Glomerular visceral epithelial cell (primary cell): ENCODE results near the gene DSN1.

Experiments used
- DNase-seq: peaks from one replicate; pipeline ENCODE4 v3.0.0-alpha.2; 2016; ENCODE audit errors: extremely low spot score

The DSN1 gene

DNA sequence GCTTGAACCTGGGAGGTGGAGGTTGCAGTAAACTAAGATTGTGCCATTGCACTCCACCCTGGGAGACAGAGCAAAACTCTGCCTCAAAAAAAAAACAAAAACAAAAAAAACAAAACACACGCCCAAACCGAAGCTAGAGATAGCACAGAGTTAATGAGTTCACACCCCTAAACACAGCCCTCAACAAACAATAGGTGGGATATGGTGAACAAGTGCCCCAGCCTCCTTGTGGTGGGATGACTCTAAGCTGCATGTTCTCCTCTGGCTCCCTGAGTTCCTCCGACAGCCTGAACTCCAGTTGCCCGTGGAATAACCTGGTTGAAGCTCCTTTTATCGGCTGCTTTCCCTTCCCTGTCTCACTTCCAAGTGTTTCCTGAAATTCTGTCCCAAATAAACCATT, 22.1 kb upstream of the DSN1 start:
- DNase-seq, result no peak

DNA sequence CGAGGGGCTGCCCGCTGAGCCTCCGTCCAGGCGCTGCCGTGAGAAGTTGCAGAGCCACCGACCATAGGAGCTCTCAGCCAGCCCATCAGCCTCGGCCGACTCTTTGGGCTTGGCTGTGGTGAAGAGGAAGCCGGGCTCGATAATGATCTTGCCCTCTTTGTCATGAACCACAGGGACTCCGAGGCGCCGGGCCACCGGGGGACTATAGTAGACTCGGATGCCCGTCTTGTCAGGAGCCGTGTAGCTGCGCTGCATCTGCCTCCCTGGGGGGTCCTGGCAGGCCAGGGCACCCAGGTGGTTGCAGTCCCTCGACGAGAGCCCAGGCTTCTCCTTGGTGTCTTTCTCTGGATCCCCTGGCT, 20.5 kb upstream of the DSN1 start:
- no peak for DNase-seq

DNA sequence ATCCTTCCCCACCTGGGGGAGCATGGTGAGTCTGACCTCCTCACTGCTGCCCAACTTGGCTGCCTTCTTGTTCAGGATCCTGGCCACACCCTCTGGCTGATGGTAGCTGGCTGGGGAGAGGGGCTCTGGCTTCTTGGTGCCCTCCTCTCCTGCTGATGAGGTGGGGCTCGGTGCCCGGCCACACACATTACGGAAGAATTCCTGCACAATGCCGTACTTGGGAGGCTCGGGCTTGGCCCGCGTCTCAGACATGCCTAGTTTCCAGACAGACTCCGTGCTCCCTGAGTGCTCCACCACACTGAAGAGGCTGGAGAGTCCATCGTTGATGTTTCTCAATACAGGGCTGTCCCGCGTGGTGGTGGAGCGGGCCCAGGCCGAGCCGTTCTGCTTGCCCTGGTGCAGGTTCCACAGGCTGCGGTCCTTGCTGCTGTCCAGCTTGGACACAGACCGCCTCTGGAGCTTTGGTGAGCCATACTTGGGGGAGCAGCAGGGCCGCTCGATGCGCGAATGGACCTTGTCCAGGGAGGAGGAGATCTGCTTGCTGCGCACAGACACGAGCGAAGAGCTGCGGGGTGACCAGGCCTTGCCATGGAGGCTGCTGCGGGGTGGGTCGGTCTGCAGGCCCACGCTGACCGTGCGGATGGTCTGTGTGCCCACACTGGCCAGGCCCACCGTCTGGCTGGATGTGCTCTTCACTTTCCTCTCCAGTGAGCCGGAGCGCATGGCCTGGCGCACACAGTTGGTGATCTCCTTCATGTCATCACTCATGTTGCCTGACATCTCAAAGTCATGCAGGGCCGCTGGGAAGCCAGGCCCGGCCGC, 19.9 kb upstream of the DSN1 start:
- no peak for DNase-seq

DNA sequence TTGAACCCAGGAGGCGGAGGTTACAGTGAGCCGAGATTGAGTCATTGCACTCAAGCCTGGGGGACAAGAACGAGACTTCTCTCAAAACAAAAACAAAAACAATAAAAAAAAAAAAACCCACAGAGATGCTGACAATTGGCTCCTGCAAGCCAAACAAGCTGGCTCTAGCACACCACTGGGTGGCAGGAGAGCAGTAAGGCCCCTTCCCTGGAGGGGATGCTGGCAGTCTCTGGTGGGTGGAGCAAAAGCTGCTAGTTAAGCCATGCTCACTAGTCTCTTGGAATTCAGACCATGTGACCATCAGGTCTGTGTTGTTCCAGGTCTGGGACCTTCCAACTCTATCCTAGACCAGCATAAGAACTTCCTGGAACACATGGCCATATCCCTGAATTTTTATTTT, 18.9 kb upstream of the DSN1 start:
- DNase-seq, result peak; percentile 90

DNA sequence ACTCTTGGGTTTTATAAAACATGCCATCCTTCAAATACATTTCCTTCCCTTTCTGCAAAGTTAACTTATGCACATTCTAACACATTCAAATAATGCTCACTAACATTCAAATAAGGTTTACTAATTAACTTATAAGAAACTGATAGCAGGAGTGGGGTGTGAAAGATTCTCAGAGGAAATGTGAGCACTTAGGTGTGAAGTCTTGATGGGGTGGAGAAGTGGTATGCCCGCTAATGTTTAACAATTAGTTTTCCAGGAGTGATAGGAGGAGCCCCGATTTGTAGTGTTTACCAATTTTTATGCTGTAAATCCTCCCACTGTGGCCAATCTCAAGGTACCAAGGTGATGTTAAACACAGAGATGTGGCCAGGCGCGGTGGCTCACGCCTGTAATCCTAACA, 18.3 kb upstream of the DSN1 start:
- DNase-seq, result no peak

DNA sequence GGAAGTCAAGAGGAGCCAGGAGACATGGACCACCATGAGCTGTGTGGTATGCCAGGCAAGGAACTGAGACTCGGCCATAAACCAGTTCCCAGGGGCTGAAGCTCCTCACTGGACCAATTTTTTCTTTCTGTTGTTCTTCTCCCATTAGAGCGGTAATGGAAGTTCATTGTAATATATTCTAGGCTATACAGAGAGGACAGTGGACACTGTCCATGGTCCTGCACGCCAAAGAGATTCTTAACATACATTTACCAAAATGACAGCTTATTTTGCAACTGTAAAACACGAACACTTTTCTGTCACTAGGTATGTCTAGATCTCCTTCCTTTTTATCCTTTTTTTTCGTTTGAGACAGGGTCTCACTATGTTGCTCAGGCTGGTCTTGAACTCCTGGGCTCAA, 13.1 kb upstream of the DSN1 start:
- no peak for DNase-seq

DNA sequence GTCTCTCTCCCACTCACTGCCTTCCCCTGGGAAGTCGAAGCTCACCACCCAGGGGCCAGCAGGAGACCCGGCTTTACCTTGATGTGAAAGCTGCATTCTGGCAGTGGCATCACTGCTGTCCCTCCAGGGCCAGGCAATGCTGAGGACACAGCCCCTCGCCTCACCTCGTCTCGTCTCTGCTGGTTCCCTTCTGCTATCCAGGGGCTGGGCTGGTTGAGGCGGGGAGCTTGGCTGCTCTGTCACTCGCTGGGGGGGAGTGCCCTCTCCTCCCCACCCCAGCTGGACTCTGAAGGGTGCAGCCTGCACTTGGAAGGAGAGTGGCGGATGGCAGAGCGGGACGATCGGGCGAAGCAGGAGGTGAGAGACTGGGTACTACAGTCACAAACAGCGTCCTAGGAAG, 12.7 kb upstream of the DSN1 start:
- no peak for DNase-seq

DNA sequence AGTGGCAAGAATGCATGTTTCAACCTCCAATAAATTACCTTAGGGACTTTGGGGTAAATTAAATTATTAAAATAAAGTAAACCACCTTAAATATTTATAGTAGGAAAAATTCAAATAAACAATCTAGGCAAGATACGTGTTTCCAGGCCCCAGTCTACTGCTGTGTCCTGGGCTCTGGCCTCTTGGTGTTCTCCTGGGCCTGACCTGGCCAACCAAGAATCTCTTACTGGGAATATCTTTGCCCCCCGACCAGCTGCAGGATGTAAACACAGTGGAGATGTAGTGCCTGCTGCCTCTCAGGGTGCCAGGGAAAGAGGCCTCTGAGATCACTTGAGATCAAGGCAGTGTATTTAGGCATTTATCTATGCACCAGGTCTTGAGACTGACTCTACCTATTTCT, 11.7 kb upstream of the DSN1 start:
- DNase-seq, result no peak

DNA sequence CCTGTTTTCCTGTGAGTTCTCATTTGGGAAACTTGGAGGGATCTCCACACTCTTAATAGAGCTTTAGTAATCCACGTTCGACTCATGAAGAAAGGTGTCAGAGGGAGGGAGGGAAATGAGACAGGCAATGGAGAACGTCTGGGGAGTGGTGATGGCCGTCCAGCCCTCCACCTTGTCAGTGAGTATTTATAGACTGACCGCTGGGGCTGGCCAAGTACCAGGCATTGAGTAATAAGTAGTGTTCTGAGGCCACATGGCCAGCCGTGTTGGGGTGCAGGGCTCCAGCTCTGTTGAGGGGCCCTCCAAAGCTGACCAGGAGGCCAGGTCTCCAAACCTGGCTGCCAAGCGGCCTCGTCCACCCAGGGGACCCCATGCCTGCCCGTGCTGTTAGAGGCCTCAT, 11.3 kb upstream of the DSN1 start:
- DNase-seq, result no peak

DNA sequence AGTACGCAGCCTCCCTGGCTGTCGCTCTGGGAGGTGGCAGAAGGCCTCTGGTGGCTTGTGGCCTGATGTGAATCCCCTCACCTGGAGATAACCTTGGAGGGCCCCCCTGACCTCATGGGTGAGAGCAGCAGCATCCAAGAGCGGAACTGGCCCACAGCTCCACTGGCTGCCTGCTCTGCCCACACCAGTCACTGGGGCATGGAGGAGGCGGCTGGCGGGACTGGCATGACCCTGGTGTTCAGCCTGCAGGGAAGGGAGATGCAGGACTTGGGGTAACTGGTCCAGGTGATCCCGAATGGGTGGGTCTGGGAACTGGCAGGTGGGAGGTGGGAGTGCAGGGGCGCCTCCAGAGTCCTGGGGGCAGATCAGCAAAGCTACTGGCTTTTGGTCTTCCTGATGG, 10.6 kb upstream of the DSN1 start:
- no peak for DNase-seq

DNA sequence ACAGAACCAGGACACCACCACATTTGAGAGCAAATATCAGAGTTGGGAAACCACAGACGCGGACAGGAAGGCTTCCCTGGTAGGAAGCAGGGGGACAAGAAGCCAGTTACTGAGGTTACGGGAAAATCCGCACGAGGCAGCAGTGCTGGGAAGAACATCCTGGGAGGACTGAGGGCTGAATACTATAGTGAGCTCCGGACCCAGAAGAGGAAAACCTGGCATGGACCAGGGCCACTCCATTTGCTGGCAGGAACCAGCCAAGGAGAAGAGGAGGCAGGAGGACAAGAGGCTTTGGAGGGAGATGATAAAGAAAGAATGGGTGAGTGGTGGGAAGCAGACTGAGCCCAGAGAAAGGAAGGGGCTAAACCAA, 6.1 kb upstream of the DSN1 start:
- no peak for DNase-seq

DNA sequence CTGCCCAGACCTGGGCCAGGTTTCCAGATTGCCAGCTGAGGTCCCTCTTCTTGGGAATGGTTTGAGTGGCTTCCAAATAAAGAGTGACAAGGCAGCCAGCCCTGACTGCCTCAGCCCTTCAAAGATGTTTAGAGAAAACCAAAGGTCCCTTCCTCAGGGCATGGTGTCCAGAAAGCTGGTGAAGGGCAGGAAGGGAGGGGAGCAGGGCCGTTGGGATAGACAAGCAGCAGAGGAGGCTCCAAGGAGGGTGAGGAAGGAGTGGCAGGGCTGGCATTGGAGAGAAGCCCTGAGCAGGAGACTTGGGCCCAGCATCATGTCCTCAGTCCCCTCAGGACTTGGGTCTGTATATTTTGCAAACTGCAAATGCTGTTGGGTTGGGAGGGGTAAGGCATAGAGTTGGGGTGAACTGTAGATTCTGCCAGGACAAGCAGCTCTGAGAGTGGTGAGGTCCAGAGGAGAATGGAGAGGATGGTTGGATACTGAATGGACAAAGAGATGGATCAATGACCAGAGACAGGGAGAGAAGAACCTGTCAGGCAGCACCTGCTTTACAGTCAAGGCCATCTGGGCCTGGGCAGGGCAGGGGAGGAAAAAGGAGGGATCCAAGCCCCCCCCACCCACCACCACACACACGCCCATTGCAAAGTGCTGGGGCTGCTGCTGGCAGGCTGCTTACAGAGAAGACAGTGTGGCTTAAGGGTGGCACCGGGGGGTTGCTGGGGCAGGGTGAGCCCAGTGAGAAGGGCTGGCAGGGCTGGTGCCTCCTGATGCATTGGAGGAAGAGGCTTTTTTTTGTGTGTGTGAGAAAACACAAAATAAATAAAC, 5.5 kb upstream of the DSN1 start:
- DNase-seq, result no peak

DNA sequence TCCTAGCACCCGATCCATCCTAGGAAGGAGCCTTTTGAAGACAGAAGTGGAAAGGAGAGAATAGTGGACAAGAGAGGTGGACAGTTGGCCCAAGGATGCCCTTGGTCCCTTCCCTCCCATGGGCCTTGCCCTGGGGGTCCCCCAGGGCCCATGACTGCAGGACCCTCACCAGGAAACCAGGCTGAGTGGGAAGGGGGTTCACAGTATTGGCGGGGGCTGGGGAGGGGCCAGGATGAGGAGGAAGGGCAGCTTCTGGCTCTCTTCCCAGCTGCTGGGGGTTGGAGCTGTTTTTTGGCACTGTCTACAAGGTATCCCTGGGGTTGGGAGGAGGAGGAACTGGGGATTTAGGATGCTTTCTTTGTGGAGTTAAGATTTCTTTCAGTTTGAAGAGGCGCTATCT, 4.0 kb upstream of the DSN1 start:
- DNase-seq, result no peak

DNA sequence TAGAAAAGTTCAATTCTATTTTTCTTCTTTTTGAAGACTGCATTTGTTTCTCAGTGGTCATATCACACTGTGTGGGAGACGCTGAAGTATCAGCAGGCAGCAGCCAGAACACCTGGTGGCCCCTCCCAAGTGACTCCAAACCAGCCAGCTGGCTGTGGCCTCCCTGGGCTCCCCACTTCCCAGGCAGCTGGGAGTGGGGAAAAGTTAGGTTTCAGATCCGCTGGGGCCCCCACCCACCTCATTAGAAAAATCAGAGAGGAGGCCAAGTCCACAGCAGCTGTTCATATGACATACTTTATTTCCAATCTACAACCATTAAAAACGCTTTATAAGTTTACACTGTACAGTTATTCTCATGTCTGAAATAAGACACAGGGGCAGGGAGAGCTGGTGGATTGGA, 3.6 kb upstream of the DSN1 start:
- DNase-seq, result no peak

DNA sequence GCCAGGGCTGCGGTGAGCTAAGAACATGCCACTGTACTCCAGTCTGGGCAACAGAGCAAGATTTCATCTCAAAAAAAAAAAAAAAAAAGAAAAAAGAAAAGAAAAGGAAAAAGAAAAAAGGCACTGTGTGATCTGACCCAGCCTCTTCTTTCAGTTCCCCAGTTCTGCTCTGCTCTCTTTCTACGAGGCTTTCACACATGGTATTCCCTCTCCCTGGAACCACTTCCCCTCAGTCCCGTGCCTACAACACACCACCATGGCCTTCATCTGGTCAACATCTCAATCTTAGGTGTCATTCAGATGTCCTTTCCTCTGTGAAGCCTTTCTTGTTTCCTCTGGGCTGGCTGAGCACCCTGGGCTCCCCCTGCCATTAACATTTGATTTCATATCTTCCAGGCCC, 2.3 kb upstream of the DSN1 start:
- DNase-seq, result no peak

DNA sequence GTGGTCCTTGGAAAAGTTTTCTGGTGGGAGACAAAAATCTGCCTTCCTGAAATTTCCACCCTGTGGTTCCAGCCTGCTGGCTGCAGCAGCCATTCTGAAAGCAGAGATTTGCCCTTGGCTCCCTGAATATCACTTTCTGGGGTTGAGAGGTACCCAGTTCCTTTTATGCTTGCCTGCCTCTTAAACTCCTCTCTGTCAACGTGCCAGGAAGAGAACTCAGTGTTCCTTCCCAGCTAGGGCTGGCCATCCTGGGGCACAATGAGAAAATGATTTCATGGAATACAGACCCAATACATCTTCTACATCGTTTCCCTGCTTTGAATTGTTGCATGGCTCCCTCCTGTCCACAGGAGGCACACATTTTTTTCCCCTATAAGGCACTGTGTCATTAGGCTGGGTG, 1.6 kb upstream of the DSN1 start:
- DNase-seq, result no peak

DNA sequence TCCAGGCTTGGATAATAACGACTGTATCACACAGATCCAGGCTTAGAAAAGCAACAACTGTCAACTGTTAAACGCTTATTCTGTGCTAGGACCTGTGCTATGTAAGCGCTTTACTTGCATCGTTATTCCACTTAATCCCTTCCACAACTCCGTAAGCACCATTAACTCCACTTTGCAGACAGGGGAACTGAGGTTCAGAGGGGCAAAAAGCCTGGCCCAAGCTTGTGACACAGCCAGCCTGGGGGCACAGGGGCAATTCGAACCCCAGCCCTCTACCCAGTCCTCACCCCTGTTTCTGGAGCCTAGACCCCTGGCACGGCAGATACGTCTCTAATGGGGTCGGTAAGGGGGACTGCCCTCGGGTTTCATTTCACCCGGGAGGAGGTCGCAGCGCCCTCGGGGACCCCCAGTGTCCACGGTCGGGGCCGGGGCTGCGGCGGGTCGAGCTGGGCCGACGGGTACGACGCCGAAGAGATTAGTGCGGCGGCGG, 411 bp downstream of the DSN1 start:
- DNase-seq, result no peak

DNA sequence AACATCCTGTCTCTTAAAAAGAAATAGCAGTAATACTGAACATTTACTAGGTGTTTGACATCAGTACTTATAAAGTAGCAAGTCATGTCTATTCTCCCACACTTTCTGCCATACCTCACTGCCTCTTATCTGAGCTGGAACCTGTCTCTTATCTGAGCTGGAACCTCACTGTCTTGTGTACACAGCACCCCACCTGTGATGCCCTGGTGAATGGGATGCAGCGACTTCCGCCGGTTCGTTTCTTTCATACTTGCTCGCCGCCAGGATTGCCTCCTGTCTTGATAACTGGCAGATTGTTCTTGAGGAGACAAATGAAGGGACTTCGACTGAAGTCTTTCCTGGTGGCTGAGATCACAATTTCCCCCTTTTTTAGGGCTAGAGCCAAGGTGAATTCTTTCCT, 2.9 kb downstream of the DSN1 start:
- DNase-seq, result no peak

DNA sequence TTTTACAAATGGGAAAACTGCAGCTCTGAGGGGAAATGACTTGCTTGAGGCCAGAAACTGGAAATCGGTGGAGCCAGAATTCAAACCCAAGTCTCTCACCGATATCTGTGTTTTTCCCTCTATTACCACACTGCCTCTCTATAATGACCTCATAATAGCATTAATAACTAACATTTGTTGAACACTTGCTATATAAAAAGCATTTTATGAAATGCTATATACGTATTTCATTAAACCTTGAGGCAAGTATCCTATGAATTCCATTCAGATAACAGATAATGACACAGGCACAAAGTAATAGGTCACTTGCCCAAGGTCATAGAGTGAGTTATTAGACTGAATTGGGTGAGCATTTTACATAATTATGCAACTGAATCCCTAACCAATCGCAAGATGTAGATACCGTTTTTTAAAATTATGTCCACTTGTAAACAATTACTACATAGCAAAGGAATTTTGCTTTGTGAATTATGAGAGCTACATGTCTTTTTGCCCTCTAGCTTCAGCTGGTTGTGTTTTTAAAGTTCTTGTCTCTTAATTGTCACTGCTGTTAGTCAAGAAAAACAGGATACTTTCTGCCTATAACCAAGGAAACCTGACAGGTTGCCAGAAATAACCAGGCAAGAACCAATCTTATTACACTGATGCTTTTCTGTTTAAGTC, 4.7 kb downstream of the DSN1 start:
- no peak for DNase-seq

DNA sequence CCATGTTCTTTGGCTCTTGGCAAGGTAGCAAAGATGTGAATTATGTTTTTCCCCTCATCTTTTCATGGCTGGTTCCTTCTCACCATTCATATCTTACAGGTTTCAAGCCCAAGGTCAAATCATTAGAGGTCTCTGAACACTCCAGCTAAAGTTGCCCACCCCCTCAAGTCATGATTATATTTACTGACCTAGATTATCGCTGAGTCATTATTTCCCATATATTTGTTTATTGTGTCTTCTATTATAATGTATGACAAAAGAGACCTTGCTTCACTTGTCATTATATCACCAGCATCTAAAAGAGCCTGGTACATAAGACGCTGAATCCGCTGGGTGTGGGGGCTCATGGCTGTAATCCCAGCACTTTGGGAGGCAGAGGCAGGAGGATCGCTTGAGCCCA, 12.4 kb downstream of the DSN1 start:
- no peak for DNase-seq

DNA sequence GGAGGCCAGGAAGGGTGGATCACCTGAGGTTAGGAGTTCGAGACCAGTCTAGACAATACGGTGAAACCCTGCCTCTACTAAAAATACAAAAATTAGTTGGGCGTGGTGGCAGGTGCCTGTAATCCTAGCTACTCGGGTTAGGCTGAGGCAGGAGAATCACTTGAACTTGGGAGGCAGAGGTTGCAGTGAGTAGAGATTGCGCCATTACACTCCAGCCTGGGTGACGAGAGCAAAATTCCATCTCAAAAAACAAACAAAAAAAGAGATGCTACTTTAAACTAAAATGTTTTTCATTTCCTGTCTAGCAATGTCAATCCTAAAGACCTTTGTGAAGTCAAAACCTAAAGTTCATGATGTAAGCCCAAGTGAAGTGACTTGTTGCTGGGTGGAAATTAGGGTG, 12.9 kb downstream of the DSN1 start:
- DNase-seq, result no peak

DNA sequence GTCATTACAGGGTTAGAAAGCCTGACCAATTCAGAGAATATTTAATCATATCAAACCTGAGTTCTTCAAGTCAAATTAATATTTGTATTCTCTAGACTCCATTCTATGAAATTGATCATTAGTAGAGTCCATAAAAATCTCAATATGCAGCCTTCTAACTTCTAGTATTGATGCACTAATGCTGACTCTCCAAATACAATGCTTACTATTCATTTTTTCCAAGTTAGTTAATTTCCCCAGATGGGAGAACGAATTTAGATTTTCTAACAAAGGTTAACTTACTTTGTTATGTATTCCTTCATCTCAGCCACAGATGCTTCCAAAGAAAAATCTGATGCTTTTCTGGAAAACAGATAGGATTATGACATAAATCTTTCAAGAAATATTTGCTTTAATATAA, 15.3 kb downstream of the DSN1 start:
- no peak for DNase-seq

DNA sequence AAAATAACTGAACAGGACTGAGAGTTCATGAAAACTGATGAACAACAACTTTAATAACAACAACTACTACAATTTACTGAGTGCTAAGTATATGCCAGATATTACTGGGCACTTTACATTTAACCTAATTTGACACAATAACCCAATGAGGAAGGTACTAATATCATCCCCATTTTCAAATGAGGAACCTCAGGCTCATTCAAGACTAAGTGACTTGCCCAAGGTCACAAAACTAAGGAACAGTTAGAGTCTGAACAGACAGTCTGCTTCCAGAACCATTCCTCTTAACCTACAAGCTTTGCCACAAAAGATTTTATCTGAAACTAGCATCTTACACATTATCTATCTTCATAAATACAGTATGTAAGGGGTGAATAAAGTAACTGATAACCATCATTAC, 17.1 kb downstream of the DSN1 start:
- DNase-seq, result no peak
